Osteocyte (in vitro differentiated cells): ENCODE results near the gene ZNF687. TPM values are rescaled to one million over a fixed set of nuclear protein-coding genes. Genes with fewer than 3 reads are reported as not detected.

Experiments used
- DNase-seq: peaks from one replicate; pipeline ENCODE4 v3.0.0; 2021; ENCODE audit warnings: mixed read lengths; ENCODE audit not compliant: unreplicated experiment; ENCODE audit errors: extremely low spot score
- H3K27ac Mint-ChIP-seq: one replicate; pipeline ENCODE4 v1.8.0; 2021; ENCODE audit warnings: mild to moderate bottlenecking, mixed read lengths; ENCODE audit not compliant: unreplicated experiment
- H3K27me3 Mint-ChIP-seq: one replicate; pipeline ENCODE4 v1.8.0; 2021; ENCODE audit warnings: mixed read lengths; ENCODE audit not compliant: unreplicated experiment
- H3K36me3 Mint-ChIP-seq: one replicate; pipeline ENCODE4 v1.8.0; 2021; ENCODE audit warnings: mixed read lengths; ENCODE audit not compliant: unreplicated experiment
- H3K4me1 Mint-ChIP-seq: one replicate; pipeline ENCODE4 v1.8.0; 2021; ENCODE audit warnings: mixed read lengths; ENCODE audit not compliant: unreplicated experiment
- H3K4me3 Mint-ChIP-seq: one replicate; pipeline ENCODE4 v1.8.0; 2021; ENCODE audit warnings: mild to moderate bottlenecking, moderate library complexity, mixed read lengths; ENCODE audit not compliant: unreplicated experiment
- H3K9me3 Mint-ChIP-seq: one replicate; pipeline ENCODE4 v1.8.0; 2021; ENCODE audit warnings: mixed read lengths; ENCODE audit not compliant: unreplicated experiment
- total RNA-seq: library from RNA; stranded (reverse); gene quantifications from 2 replicates; pipeline ENCODE4 v1.2.1, GENCODE V29; 2021
- TF ChIP-seq, protein P1 (sequence below): fragments of 200-600 bp; sonication (generic); IDR thresholded peaks from 2 replicates; pipeline ENCODE4 v1.5.0; 2021; ENCODE audit warnings: antibody characterized with exemption, mild to moderate bottlenecking, moderate library complexity

Gene ZNF687
- total RNA-seq, 1 donor from 2014 or later, result 25.9 TPM

DNA sequence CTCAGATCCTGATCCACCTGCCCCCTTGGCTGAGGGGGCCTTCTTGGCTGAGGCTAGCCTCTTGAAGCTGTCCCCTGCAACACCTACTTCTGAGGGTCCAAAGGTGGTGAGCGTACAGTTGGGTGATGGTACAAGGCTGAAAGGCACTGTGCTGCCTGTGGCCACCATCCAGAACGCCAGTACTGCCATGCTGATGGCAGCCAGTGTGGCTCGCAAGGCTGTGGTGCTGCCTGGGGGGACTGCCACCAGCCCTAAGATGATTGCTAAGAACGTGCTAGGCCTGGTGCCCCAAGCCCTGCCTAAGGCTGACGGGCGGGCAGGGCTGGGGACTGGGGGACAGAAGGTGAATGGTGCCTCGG lies 5.2 kb downstream of the ZNF687 start:
- Mint-ChIP-seq H3K27me3 (no peaks in the 10 kb centered on the region), H3K4me3 (no peak overlapping the region), H3K36me3 (peaks cover 21% of the 10 kb centered on the region)

DNA sequence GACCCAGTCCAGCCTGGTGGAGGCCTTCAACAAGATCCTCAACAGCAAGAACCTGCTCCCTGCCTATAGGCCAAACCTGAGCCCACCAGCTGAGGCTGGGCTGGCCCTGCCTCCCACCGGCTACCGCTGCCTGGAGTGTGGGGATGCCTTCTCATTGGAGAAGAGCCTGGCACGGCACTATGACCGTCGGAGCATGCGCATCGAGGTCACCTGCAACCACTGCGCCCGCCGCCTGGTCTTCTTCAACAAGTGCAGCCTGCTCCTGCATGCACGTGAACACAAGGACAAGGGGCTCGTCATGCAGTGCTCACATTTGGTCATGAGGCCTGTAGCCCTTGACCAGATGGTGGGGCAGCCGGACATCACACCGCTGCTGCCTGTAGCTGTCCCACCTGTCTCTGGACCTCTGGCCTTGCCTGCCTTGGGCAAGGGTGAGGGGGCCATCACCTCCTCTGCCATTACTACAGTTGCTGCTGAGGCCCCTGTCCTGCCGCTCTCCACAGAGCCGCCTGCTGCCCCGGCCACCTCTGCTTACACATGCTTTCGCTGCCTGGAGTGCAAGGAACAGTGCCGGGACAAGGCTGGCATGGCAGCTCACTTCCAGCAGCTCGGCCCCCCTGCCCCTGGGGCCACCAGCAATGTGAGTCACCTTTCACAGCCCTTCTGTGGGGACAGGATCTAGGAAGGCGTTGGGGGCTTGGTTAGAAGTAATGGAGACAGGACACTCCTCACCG lies 5.8 kb downstream of the ZNF687 start:
- Mint-ChIP-seq H3K27me3 (no peaks in the 10 kb centered on the region), H3K4me3 (no peak overlapping the region), H3K4me1 (peaks cover 16% of the 10 kb centered on the region), H3K27ac (no peak overlapping the region), H3K36me3 (peaks cover 26% of the 10 kb centered on the region), H3K9me3 (no peaks in the 10 kb centered on the region)
- TF ChIP-seq, protein P1, sequence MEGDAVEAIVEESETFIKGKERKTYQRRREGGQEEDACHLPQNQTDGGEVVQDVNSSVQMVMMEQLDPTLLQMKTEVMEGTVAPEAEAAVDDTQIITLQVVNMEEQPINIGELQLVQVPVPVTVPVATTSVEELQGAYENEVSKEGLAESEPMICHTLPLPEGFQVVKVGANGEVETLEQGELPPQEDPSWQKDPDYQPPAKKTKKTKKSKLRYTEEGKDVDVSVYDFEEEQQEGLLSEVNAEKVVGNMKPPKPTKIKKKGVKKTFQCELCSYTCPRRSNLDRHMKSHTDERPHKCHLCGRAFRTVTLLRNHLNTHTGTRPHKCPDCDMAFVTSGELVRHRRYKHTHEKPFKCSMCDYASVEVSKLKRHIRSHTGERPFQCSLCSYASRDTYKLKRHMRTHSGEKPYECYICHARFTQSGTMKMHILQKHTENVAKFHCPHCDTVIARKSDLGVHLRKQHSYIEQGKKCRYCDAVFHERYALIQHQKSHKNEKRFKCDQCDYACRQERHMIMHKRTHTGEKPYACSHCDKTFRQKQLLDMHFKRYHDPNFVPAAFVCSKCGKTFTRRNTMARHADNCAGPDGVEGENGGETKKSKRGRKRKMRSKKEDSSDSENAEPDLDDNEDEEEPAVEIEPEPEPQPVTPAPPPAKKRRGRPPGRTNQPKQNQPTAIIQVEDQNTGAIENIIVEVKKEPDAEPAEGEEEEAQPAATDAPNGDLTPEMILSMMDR, result no peak
- DNase-seq, result no peak

More for the DNA sequence above, 5.2 kb downstream of the ZNF687 start:
- TF ChIP-seq, protein P1, result no peak
- Mint-ChIP-seq H3K4me1 (peaks cover 16% of the 10 kb centered on the region), H3K27ac (no peak overlapping the region), H3K9me3 (no peaks in the 10 kb centered on the region)
- DNase-seq, result no peak

DNA sequence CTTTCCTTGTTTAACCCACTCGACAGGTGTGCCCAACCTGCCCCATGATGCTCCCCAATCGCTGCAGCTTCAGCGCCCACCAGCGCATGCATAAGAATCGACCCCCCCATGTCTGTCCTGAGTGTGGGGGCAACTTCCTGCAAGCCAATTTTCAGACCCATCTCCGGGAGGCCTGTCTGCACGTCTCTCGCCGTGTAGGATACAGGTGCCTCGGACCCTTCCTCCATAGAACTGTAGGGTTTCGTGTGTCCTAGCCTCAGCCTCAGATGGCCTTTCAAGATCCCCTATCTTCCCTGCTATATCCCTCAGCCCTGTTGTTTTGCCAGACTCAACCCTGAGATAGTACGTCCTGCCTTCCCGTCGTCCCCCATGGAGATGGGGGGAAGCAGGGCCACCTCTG lies 6.4 kb downstream of the ZNF687 start:
- no peaks in the 10 kb centered on the region for H3K9me3 Mint-ChIP-seq
- H3K27ac Mint-ChIP-seq, result no peak overlapping the region
- H3K27me3 Mint-ChIP-seq, result no peaks in the 10 kb centered on the region
- no peak overlapping the region for H3K4me3 Mint-ChIP-seq
- no peak for DNase-seq
- peaks cover 26% of the 10 kb centered on the region for H3K36me3 Mint-ChIP-seq
- peaks cover 11% of the 10 kb centered on the region for H3K4me1 Mint-ChIP-seq
- TF ChIP-seq, protein P1, result no peak

DNA sequence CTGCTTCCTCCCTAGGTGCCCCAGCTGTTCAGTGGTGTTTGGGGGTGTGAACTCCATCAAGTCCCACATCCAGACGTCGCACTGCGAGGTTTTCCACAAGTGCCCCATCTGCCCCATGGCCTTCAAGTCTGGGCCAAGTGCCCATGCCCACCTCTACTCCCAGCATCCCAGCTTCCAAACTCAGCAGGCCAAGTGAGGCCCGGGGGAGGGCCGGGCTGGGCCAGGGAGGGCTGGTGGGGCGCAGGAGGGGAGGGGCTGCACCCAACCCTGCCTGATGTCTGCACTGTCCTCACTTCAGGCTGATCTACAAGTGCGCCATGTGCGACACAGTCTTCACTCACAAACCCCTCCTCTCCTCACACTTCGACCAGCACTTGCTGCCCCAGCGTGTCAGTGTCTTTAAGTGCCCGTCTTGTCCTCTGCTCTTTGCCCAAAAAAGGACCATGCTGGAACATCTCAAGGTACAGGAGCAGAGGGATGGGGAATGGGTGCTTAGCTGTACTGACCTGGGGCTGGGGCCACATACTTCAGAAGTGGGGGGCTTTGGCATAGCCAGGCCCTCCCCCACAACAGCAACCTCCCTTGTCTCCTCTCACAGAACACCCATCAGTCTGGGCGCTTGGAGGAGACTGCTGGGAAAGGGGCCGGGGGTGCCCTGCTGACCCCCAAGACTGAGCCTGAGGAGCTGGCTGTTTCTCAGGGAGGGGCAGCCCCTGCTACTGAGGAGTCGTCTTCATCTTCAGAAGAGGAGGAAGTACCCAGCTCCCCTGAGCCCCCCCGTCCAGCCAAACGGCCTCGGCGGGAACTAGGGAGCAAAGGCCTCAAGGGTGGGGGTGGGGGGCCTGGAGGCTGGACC lies 7.2 kb downstream of the ZNF687 start:
- Mint-ChIP-seq H3K4me1 (peaks cover 3% of the 10 kb centered on the region), H3K27ac (no peak overlapping the region), H3K36me3 (peaks cover 33% of the 10 kb centered on the region), H3K4me3 (no peak overlapping the region), H3K9me3 (no peaks in the 10 kb centered on the region), H3K27me3 (no peaks in the 10 kb centered on the region)
- TF ChIP-seq, protein P1, result no peak
- no peak for DNase-seq

DNA sequence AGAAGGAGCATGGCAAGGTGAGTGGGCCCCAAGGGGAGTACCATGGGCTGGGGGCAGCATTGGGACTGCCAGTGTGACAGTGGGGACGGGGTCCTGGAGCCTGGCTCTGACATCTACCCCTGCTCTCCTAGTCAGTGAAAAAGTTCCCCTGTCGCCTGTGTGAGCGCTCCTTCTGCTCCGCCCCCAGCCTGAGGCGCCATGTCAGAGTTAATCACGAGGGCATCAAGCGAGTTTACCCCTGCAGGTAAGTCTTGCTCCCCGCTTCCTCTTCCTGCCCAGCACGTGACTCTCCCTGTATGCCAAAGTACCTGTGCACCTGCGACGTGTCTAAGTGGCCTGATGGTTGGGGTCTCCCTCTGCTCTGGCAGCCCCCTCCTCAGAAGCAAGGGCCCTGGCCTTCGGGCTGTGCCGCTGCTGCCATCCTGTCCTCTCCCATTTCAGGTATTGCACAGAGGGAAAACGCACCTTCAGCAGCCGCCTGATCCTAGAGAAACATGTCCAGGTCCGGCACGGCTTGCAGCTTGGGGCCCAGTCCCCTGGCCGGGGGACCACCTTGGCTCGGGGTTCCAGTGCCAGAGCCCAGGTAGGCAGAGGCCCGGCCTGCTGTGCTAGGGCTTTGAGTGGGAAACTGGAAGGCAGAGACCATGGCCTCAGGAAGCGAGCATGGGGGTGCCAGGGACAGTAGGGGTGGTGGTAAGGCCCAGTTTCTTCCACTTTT lies 8.1 kb downstream of the ZNF687 start:
- TF ChIP-seq, protein P1, result no peak
- no peaks in the 10 kb centered on the region for H3K27me3 Mint-ChIP-seq
- no peak overlapping the region for H3K27ac Mint-ChIP-seq
- peaks cover 37% of the 10 kb centered on the region for H3K36me3 Mint-ChIP-seq
- H3K4me3 Mint-ChIP-seq, result no peak overlapping the region
- H3K9me3 Mint-ChIP-seq, result no peaks in the 10 kb centered on the region
- no peak for DNase-seq
- H3K4me1 Mint-ChIP-seq, result no peaks in the 10 kb centered on the region
